ENCODE results near the gene SLC7A4. TPM values are rescaled to one million over a fixed set of nuclear protein-coding genes. Genes with fewer than 3 reads are reported as not detected.
"Not testable (repeated sequence)": the region's sequence is repeated elsewhere in the genome, so short reads cannot be mapped to it uniquely, and the experiment has no call there.

SLC7A4 gene
- total RNA-seq, 1 donor from 2014 or later: not detected

GRCh38 chr22:21043860-21044535 is 11.6 kb upstream of the SLC7A4 start:
- Histone ChIP-seq H3K9me3 (ENCODE audit: low read depth) (no peaks in the 10 kb centered on the region), H3K4me3 (no peak overlapping the region), H3K79me2 (ENCODE audit: low read depth) (no peaks in the 10 kb centered on the region), H3K4me2 (no peak overlapping the region), H4K20me1 (ENCODE audit: low read depth) (no peaks in the 10 kb centered on the region), H3K27ac (no peak overlapping the region), H3K9ac (no peak overlapping the region), H3K36me3 (no peaks in the 10 kb centered on the region), H3F3A (ENCODE audit: low read depth) (peaks cover 6% of the 10 kb centered on the region), H2AFZ (replicated peaks) (no peak overlapping the region), H3K4me1 (peaks cover 8% of the 10 kb centered on the region), H3K27me3 (peaks cover 20% of the 10 kb centered on the region)
- Mint-ChIP-seq H3K27ac (peak overlapping the region; percentile 99), H3K4me1 (peaks cover 37% of the 10 kb centered on the region), H3K27me3 (ENCODE audit: insufficient read depth, low read depth) (peaks cover 9% of the 10 kb centered on the region), H3K36me3 (no peaks in the 10 kb centered on the region), H3K9me3 (no peaks in the 10 kb centered on the region), H3K4me3 (peak overlapping the region; percentile 93)
- TF ChIP-seq CTCF (IDR thresholded peaks at IDR 0.05): no peak
- no peak for TF ChIP-seq EZH2phosphoT487 (IDR thresholded peaks at IDR 0.05)
- TF ChIP-seq EZH2 (IDR thresholded peaks at IDR 0.05): no peak
- DNase-seq (ENCODE audit: low spot score): no peak

DNA sequence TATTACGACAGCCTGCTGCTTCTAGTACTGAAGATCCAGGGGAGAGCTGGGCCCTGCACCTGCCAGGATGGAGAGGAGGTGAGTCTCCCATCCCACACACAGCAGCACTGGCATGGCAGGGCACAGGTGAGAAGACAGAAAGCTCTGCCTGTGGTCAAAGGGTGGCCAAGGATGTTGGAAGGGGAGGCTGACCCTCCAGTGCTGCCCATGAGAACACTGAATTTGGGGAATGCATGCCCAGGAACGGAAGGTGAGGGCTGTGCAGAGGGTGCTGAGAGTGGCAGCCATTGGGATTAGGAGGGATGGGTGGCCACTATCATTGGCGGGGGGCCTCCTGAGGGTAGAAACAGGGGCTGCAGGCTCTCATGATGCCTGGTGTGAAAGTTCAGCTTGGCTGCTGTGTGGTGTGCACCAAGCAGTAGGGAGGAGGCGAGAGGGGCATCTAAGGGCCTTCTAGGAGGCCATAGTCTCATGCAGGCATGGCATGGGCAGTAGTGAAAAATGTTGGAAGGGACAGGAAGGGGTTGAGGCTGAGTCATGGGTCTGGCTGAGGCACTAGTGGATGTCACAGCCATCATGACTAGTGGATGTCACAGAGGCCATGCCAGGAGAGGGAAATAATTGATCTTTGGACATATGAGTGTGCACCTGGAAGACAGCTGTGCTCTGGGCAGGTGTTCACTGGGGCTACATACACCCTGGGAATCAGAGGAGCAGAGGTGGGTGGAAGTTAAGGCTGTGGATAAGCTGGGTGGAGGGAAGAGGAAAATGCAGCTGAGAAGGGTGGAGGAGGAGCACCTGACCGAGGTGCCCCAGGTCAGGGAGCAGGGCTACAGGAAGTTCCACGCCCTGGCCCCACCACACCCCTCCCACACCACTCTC is 10.9 kb upstream of the SLC7A4 start:
- H3K9ac ChIP-seq: no peak overlapping the region
- H3K4me1 ChIP-seq: peaks cover 8% of the 10 kb centered on the region
- no peaks in the 10 kb centered on the region for H3K79me2 ChIP-seq (ENCODE audit: low read depth)
- peak overlapping the region; percentile 17 for H3K4me3 Mint-ChIP-seq
- H3K27ac ChIP-seq: no peak overlapping the region
- H3K9me3 ChIP-seq (ENCODE audit: low read depth): no peaks in the 10 kb centered on the region
- H3K4me3 ChIP-seq: no peak overlapping the region
- no peaks in the 10 kb centered on the region for H3K9me3 Mint-ChIP-seq
- H4K20me1 ChIP-seq (ENCODE audit: low read depth): no peaks in the 10 kb centered on the region
- H3K27me3 ChIP-seq: peaks cover 20% of the 10 kb centered on the region
- no peaks in the 10 kb centered on the region for H3K36me3 Mint-ChIP-seq
- TF ChIP-seq EZH2 (IDR thresholded peaks at IDR 0.05): no peak
- TF ChIP-seq EZH2phosphoT487 (IDR thresholded peaks at IDR 0.05): no peak
- TF ChIP-seq CTCF (IDR thresholded peaks at IDR 0.05): no peak
- no peak overlapping the region for H3K4me2 ChIP-seq
- H3F3A ChIP-seq (ENCODE audit: low read depth): peaks cover 6% of the 10 kb centered on the region
- no peaks in the 10 kb centered on the region for H3K36me3 ChIP-seq
- H3K27ac Mint-ChIP-seq: peak overlapping the region; percentile 24
- H3K27me3 Mint-ChIP-seq (ENCODE audit: insufficient read depth, low read depth): peaks cover 9% of the 10 kb centered on the region
- H3K4me1 Mint-ChIP-seq: peaks cover 42% of the 10 kb centered on the region
- no peak overlapping the region for H2AFZ ChIP-seq (replicated peaks)
- no peak for DNase-seq (ENCODE audit: low spot score)

- H3K36me3 Mint-ChIP-seq: no peaks in the 10 kb centered on the region
- H3K4me1 Mint-ChIP-seq: peaks cover 41% of the 10 kb centered on the region
- Histone ChIP-seq H2AFZ (replicated peaks) (no peak overlapping the region), H3K4me2 (no peak overlapping the region), H3K27ac (no peak overlapping the region), H3K4me1 (peaks cover 8% of the 10 kb centered on the region), H3K4me3 (no peak overlapping the region), H3K36me3 (no peaks in the 10 kb centered on the region), H3K27me3 (peaks cover 20% of the 10 kb centered on the region), H3K9me3 (ENCODE audit: low read depth) (no peaks in the 10 kb centered on the region), H3F3A (ENCODE audit: low read depth) (peaks cover 6% of the 10 kb centered on the region), H4K20me1 (ENCODE audit: low read depth) (no peaks in the 10 kb centered on the region), H3K9ac (no peak overlapping the region), H3K79me2 (ENCODE audit: low read depth) (no peaks in the 10 kb centered on the region)
- no peaks in the 10 kb centered on the region for H3K9me3 Mint-ChIP-seq
- H3K4me3 Mint-ChIP-seq: no peak overlapping the region
- TF ChIP-seq EZH2 (IDR thresholded peaks at IDR 0.05) (no peak), EZH2phosphoT487 (IDR thresholded peaks at IDR 0.05) (no peak), CTCF (IDR thresholded peaks at IDR 0.05) (no peak)
- H3K27me3 Mint-ChIP-seq (ENCODE audit: insufficient read depth, low read depth): peaks cover 9% of the 10 kb centered on the region
- no peak for DNase-seq (ENCODE audit: low spot score)
- no peak overlapping the region for H3K27ac Mint-ChIP-seq
Observed at GRCh38 chr22:21041937-21042336, 9.6 kb upstream of the SLC7A4 start.

GRCh38 chr22:21039158-21039557 is 6.8 kb upstream of the SLC7A4 start:
- H3K27me3 Mint-ChIP-seq (ENCODE audit: insufficient read depth, low read depth); H3K9me3 Mint-ChIP-seq; H3K79me2 ChIP-seq (ENCODE audit: low read depth): not testable (repeated sequence)

More at GRCh38 chr22:21039158-21039557, 6.8 kb upstream of the SLC7A4 start:
- peaks cover 20% of the 10 kb centered on the region for H3K4me1 Mint-ChIP-seq
- not testable (repeated sequence) for H3F3A ChIP-seq (ENCODE audit: low read depth); H3K4me3 ChIP-seq; H3K27ac Mint-ChIP-seq; H3K27ac ChIP-seq; DNase-seq (ENCODE audit: low spot score); H4K20me1 ChIP-seq (ENCODE audit: low read depth); H3K4me1 ChIP-seq; H3K36me3 Mint-ChIP-seq; H3K4me2 ChIP-seq; H3K4me3 Mint-ChIP-seq; H3K36me3 ChIP-seq; H3K9me3 ChIP-seq (ENCODE audit: low read depth); H3K9ac ChIP-seq; H2AFZ ChIP-seq (replicated peaks)
- peaks cover 22% of the 10 kb centered on the region for H3K27me3 ChIP-seq

All from neural progenitor cell (in vitro differentiated cells).